ENCODE results near the gene GP1BA. TPM values are rescaled to one million over a fixed set of nuclear protein-coding genes. Genes with fewer than 3 reads are reported as not detected.

GP1BA gene
- polyA plus RNA-seq, 5 donors = 2.4 to 3.5 (median 2.9) TPM

DNA sequence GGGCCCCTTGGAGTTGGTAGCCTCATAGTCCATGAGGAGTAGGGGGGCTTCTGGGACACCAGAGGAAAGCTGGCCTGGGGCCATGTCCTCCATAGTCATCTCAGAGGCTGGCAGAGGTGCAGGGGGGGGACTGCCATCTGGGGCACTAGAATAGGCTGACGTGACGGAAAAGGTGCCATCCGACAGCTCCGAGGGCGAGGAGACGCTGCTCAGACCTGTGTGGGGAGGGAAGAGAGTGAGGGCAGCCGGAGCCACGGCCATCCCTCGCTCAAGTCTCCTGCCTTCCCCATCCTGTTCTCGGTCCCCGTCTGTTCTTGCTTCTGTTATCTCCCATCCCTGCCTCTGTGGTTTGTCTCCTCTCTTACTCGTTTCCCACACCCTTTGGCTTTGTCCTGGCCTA, 40.2 kb downstream of the GP1BA start:
- no peak for DNase-seq

DNA sequence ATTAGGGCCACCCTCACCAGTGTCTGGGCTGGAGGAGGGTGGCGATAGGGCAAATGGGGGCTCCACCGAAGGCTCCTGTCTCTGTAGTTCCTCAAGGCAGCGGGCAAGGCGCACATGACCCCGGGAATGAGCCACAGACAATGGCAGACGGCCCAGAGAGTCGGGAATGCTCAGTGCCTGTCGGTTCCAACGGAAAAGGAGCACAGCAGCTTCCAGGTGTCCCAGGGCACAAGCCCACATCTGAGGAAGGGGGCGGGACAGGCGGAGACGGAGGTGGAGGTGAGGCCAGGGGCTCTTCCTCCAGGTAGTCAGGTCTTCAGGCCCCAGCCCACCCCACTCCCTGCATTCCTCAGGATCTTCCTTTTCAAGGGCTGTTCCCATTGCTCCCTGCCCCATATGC, 40.7 kb downstream of the GP1BA start:
- DNase-seq = no peak

DNA sequence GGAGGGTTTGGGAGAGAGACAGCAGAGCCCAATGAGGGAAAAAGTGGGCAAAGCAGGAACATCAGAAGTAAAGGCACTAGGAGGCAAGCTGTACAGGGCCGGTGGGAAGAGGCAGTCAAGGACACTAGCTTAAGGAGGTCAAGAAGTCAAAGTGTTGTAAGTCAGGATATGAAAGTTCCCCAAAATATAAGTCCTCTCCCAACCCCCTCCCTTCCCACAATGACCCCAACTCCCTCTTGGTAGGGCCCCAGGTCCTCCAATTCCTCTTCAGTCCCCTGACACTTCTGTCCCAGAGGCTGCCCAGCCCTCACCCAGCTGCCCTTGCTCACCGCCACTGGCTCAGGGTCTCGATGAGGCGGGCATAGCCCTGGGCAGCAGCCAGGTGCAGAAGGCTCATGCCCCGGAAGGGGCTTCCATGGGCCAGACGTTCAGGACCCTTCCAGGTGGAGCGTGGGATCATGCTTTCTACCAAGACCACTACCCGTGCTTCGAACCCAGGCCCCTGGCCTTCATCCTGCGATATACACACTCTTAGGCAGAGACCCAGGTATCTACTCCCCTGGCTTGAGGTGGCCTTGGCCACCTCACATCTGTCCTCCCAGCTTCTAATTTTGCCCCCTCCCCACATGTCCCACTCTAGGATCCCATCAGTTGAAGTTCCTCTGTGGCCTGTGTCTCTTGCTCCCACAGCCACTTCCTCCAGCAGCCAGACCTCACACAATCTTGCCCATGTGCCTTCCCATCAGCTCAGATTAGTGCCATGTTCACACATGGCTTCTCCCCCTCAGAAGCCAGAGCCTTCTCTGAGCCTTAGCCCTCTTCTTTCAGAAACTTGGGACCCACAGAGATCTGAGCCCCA, 41.4 kb downstream of the GP1BA start:
- no peak for DNase-seq

DNA sequence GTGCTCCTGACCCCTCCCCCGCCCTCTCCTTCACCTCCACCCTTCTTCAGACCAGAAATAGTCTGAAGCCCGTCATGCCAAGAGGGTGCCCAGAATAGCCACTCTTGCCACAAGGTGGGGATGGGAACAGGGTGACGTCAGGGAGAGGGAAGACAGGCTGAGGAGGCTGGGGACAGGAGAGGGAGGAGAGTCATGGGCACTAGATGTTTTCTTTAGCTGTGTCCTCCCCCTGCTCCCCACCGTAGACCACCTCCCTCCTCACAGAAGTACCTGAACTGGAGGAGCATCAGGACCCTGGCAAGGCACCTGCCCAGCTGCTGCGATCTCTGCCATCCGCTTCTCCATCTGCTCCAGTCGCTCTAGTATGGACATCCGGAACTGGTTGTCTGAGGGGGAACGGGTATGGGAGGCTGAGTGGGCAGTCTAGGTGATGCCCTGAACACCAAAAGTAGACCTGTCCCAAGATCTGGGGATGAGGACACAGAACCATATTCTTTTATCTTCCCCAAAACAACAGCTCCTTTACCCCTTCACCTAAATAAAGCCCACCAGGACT, 42.1 kb downstream of the GP1BA start:
- DNase-seq = no peak

DNA sequence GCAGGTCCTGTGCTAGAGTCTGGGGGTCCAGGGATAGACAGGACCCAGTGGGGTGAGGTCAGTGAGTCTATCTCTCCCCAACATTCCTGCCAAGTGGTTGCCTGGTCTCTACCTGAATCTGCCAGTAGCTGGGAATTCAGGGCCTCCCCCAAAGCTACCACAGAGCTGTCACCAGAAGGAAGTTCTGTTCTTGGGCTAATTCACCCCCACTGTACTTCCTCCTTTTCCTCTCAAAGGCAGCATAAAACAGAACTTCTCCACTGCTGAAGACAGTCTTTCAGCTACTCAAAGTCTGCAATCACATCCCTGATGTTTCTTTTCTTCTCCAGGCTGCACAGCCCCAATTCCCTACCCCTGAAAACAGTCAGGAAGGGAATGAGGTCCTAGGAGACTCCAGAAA, 46.6 kb downstream of the GP1BA start:
- DNase-seq = no peak

DNA sequence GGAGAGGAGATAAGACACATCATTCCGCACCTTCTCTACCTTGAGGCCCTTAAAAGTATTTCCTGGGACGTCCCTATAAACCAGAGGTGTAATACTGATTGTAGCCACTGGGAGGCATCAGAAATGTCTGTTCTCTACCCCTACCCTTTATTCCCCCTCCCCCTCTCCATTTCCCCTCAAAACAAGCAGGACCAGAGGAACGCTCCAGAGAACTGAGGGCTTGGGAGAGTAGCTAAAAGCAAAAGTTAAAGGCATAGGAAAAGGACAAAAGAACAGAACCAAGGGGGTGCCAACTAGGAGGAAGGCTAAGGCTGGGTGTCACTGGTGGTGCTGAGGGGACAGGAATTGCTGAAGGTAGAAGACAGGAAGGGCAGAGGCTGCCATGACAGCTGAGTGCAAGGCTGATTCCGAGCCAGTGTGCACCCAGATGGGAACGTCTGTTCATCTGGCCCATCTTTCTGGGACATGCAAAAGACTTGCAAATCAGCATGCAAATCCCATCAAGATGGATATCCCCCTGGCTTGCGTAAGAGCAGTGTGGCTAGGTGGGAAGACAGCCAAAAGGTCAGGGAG, 48.7 kb downstream of the GP1BA start:
- DNase-seq = peak in 1 of 2 donors; percentile 60

DNA sequence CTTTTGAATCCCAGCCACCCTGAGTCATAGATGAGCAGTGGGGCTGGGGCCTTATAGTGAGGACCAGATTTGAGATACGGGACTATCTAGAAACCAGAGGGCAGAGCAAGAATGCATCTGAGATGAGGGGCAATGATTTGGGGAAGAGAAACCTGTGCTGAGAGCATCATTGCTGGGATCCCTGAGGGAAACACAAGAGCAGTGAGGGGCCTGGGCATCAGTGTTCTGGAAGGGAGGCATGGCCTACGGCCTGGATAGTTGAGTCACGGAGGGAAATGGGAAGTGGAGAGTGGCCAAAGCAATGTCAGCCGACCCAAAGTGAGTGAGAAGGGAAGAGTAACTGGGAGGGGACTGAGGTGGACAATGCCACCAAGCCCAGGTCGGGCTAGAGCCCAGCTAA, 50.2 kb downstream of the GP1BA start:
- DNase-seq = no peak

Other genes with a start within 250 kb of the GP1BA start
- 10 to 100 TPM; 32.8 to 56.6 (median 47.0) TPM for gene PELP1, start 228.1 kb upstream of the GP1BA start, polyA plus RNA-seq (ENCODE audit: insufficient read depth in 1 of 5, insufficient read length in 5 of 5, low replicate concordance in 1 of 5)
- 10 to 100 TPM; 39.2 to 56.5 (median 44.9) TPM for gene ARRB2, start 221.6 kb upstream of the GP1BA start, polyA plus RNA-seq (ENCODE audit: insufficient read depth in 1 of 5, insufficient read length in 5 of 5, low replicate concordance in 1 of 5)
- gene MED11, start 200.8 kb upstream of the GP1BA start, polyA plus RNA-seq (ENCODE audit: insufficient read depth in 1 of 5, insufficient read length in 5 of 5, low replicate concordance in 1 of 5) = 10 to 100 TPM; 21.2 to 25.9 (median 24.0) TPM
- under 1 TPM; 0.34 to 0.87 (median 0.65) TPM for gene ZMYND15, start 192.4 kb upstream of the GP1BA start, polyA plus RNA-seq (ENCODE audit: insufficient read depth in 1 of 5, insufficient read length in 5 of 5, low replicate concordance in 1 of 5)
- 10 to 100 TPM; 12.1 to 24.4 (median 16.9) TPM for gene CXCL16, start 192.3 kb upstream of the GP1BA start, polyA plus RNA-seq (ENCODE audit: insufficient read depth in 1 of 5, insufficient read length in 5 of 5, low replicate concordance in 1 of 5)
- not detected for gene TM4SF5, start 160.4 kb upstream of the GP1BA start, polyA plus RNA-seq (ENCODE audit: insufficient read depth in 1 of 5, insufficient read length in 5 of 5, low replicate concordance in 1 of 5)
- gene VMO1, start 145.9 kb upstream of the GP1BA start, polyA plus RNA-seq (ENCODE audit: insufficient read depth in 1 of 5, insufficient read length in 5 of 5, low replicate concordance in 1 of 5) = under 1 TPM in 4 of 5 donors, not detected in 1; 0.16 to 0.97 (median 0.35) TPM
- gene GLTPD2, start 143.3 kb upstream of the GP1BA start, polyA plus RNA-seq (ENCODE audit: insufficient read depth in 1 of 5, insufficient read length in 5 of 5, low replicate concordance in 1 of 5) = 1 to 10 TPM in 3 of 5 donors, under 1 TPM in 2; 0.64 to 1.7 (median 1.0) TPM
- gene PSMB6, start 136.1 kb upstream of the GP1BA start, polyA plus RNA-seq (ENCODE audit: insufficient read depth in 1 of 5, insufficient read length in 5 of 5, low replicate concordance in 1 of 5) = 100 to 1,000 TPM in 3 of 5 donors, 10 to 100 TPM in 2; 97.5 to 118 (median 100) TPM
- 10 to 100 TPM; 47.9 to 65.0 (median 60.6) TPM for gene PLD2, start 125.1 kb upstream of the GP1BA start, polyA plus RNA-seq (ENCODE audit: insufficient read depth in 1 of 5, insufficient read length in 5 of 5, low replicate concordance in 1 of 5)
- 10 to 100 TPM; 47.4 to 64.5 (median 57.3) TPM for gene MINK1, start 98.9 kb upstream of the GP1BA start, polyA plus RNA-seq (ENCODE audit: insufficient read depth in 1 of 5, insufficient read length in 5 of 5, low replicate concordance in 1 of 5)
- gene C17orf107, start 32.7 kb upstream of the GP1BA start, polyA plus RNA-seq (ENCODE audit: insufficient read depth in 1 of 5, insufficient read length in 5 of 5, low replicate concordance in 1 of 5) = 1 to 10 TPM in 2 of 5 donors, under 1 TPM in 3; 0.52 to 1.8 (median 0.85) TPM
- 1 to 10 TPM in 2 of 5 donors, under 1 TPM in 3; 0.59 to 1.2 (median 0.94) TPM for gene CHRNE, start 29.2 kb upstream of the GP1BA start, polyA plus RNA-seq (ENCODE audit: insufficient read depth in 1 of 5, insufficient read length in 5 of 5, low replicate concordance in 1 of 5)
- 10 to 100 TPM; 40.1 to 62.0 (median 46.2) TPM for gene SLC25A11, start 7.8 kb downstream of the GP1BA start, polyA plus RNA-seq (ENCODE audit: insufficient read depth in 1 of 5, insufficient read length in 5 of 5, low replicate concordance in 1 of 5)
- gene RNF167, start 8.0 kb downstream of the GP1BA start, polyA plus RNA-seq (ENCODE audit: insufficient read depth in 1 of 5, insufficient read length in 5 of 5, low replicate concordance in 1 of 5) = 100 to 1,000 TPM; 105 to 134 (median 122) TPM
- gene PFN1, start 16.3 kb downstream of the GP1BA start, polyA plus RNA-seq (ENCODE audit: insufficient read depth in 1 of 5, insufficient read length in 5 of 5, low replicate concordance in 1 of 5) = 100 to 1,000 TPM; 315 to 670 (median 399) TPM
- 100 to 1,000 TPM in 1 of 5 donors, 10 to 100 TPM in 4; 12.8 to 101 (median 15.4) TPM for gene ENO3, start 18.8 kb downstream of the GP1BA start, polyA plus RNA-seq (ENCODE audit: insufficient read depth in 1 of 5, insufficient read length in 5 of 5, low replicate concordance in 1 of 5)
- 10 to 100 TPM; 73.1 to 88.6 (median 76.3) TPM for gene SPAG7, start 35.5 kb downstream of the GP1BA start, polyA plus RNA-seq (ENCODE audit: insufficient read depth in 1 of 5, insufficient read length in 5 of 5, low replicate concordance in 1 of 5)
- 10 to 100 TPM; 25.4 to 40.9 (median 32.4) TPM for gene CAMTA2, start 55.4 kb downstream of the GP1BA start, polyA plus RNA-seq (ENCODE audit: insufficient read depth in 1 of 5, insufficient read length in 5 of 5, low replicate concordance in 1 of 5)
- 10 to 100 TPM in 2 of 5 donors, 1 to 10 TPM in 3; 7.1 to 10.9 (median 9.5) TPM for gene INCA1, start 65.2 kb downstream of the GP1BA start, polyA plus RNA-seq (ENCODE audit: insufficient read depth in 1 of 5, insufficient read length in 5 of 5, low replicate concordance in 1 of 5)
- gene KIF1C, start 65.7 kb downstream of the GP1BA start, polyA plus RNA-seq (ENCODE audit: insufficient read depth in 1 of 5, insufficient read length in 5 of 5, low replicate concordance in 1 of 5) = 10 to 100 TPM; 51.1 to 80.4 (median 58.0) TPM
- under 1 TPM; 0.17 to 0.27 (median 0.19) TPM for gene SLC52A1, start 103.1 kb downstream of the GP1BA start, polyA plus RNA-seq (ENCODE audit: insufficient read depth in 1 of 5, insufficient read length in 5 of 5, low replicate concordance in 1 of 5)
- 10 to 100 TPM in 1 of 5 donors, 1 to 10 TPM in 4; 8.1 to 11.8 (median 9.2) TPM for gene ZFP3, start 146.2 kb downstream of the GP1BA start, polyA plus RNA-seq (ENCODE audit: insufficient read depth in 1 of 5, insufficient read length in 5 of 5, low replicate concordance in 1 of 5)
- gene ZNF232, start 179.6 kb downstream of the GP1BA start, polyA plus RNA-seq (ENCODE audit: insufficient read depth in 1 of 5, insufficient read length in 5 of 5, low replicate concordance in 1 of 5) = 10 to 100 TPM; 17.6 to 46.8 (median 42.0) TPM
- gene USP6, start 183.8 kb downstream of the GP1BA start, polyA plus RNA-seq (ENCODE audit: insufficient read depth in 1 of 5, insufficient read length in 5 of 5, low replicate concordance in 1 of 5) = 10 to 100 TPM in 3 of 5 donors, 1 to 10 TPM in 2; 1.8 to 16.7 (median 10.0) TPM

All from right lung (tissue), 5 donors.